Heart left ventricle (tissue), 16 donors: ENCODE data around the gene DCAF6. TPM values are rescaled to one million over a fixed set of nuclear protein-coding genes. Genes with fewer than 3 reads are reported as not detected.

Source experiments
- ATAC-seq, 4 donors: fragments of 200-7000 bp; cut with Tn5 transposase; one replicate each; pipeline ENCODE4 v1.9.1; 2020 to 2022; ENCODE audit warnings: moderate library complexity in 4 of 4, mild to moderate bottlenecking in 3 of 4, moderate number of reproducible peaks in 1 of 4
- DNase-seq, 5 donors: peaks; one replicate each; pipeline ENCODE4 v3.0.0-alpha.2; 2020
- H3K27ac ChIP-seq, 12 donors: fragments of 200-600 bp; sonication (generic) in 4 of 12; one replicate each; pipeline versions ENCODE4 v1.5.0 to v1.8.0; 2016 to 2022; ENCODE audit warnings: mild to moderate bottlenecking in 2 of 12
- H3K27me3 ChIP-seq, 9 donors: fragments of 200-600 bp; sonication (generic) in 2 of 9; one replicate each; pipeline versions ENCODE4 v1.5.1 to v1.8.0; 2016 to 2022; ENCODE audit warnings: mild to moderate bottlenecking in 3 of 9
- H3K36me3 ChIP-seq, 9 donors: fragments of 200-600 bp; sonication (generic) in 2 of 9; one replicate each; pipeline versions ENCODE4 v1.5.0 to v1.8.0; 2018 to 2022; ENCODE audit warnings: mild to moderate bottlenecking in 2 of 9
- H3K4me1 ChIP-seq, 12 donors: fragments of 200-600 bp; sonication (generic) in 4 of 12; one replicate each; pipeline versions ENCODE4 v1.5.0 to v1.8.0; 2016 to 2022; ENCODE audit warnings: mild to moderate bottlenecking in 3 of 12
- H3K4me3 ChIP-seq, 12 donors: fragments of 200-600 bp; sonication (generic) in 4 of 12; one replicate each; pipeline versions ENCODE4 v1.5.0 to v1.8.0; 2017 to 2022; ENCODE audit warnings: mild to moderate bottlenecking in 9 of 12, moderate library complexity in 4 of 12
- H3K9me3 ChIP-seq, 12 donors: fragments of 200-600 bp; sonication (generic) in 4 of 12; one replicate each; pipeline versions ENCODE4 v1.5.0 to v1.8.0; 2016 to 2022; ENCODE audit warnings: mild to moderate bottlenecking in 1 of 12
- CTCF ChIP-seq, 12 donors: fragments of 200-600 bp; sonication (generic) in 4 of 12; IDR thresholded peaks; one replicate each; pipeline versions ENCODE4 v1.5.0 to v1.8.0; 2018 to 2022; ENCODE audit warnings: antibody characterized with exemption in 12 of 12, mild to moderate bottlenecking in 5 of 12
- POLR2A ChIP-seq, 2 donors: fragments of 450-650 bp; IDR thresholded peaks; one replicate each; pipeline ENCODE4 v1.6.1; 2017; ENCODE audit warnings: antibody characterized with exemption in 2 of 2, mild to moderate bottlenecking in 2 of 2, moderate library complexity in 2 of 2
- WGBS, 4 donors: extraction: QIAGEN DNeasy Blood & Tissue Kit in 2 of 4; methylation state at CpG; one replicate each; pipeline versions ENCODE4 v1.1.5 to v1.1.7; 2013 to 2018; 5-methylcytosine and 5-hydroxymethylcytosine counted together
- intact Hi-C, 10 donors: fragments of 100-400 bp; cut with DNase I; formaldehyde crosslinking; loops; one replicate each; pipeline versions ENCODE4 v1.11.1 to v1.14.2; 2022
- polyA plus RNA-seq, 2 donors: library from polyadenylated mRNA; stranded (reverse); fragments of 200-250 nt; gene quantifications; one replicate each; pipeline ENCODE4 v1.2.3, GENCODE V29; 2013
- total RNA-seq, 9 donors: library from RNA; depleted of rRNA in 2 of 9; stranded (reverse); fragments of >200 nt in 2 of 9; fragmentation: NEBNext Ultra II Directional in 3 of 9; extraction: Animal tissue kit (Norgen Biotek cat#: 25700) in 3 of 9; gene quantifications; one replicate each; pipeline versions ENCODE4 v1.1.0 to v1.2.4, GENCODE V29; 2016 to 2023
- donor health status: ischemic (EF 13 %, LVEDD 7.1; RV severe dilation, severe dysfunction).
- donor health status: healthy with polysubstance abuse.
- donor health status: DM: no; HTN: yes; CAD: no.
- donor health status: DM: no; HTN: no; CAD: no.
- donor health status: ischemic (EF 25% LVEDD 6.9; RV normal size, moderate dysfunction).
- donor health status: ischemic (EF 25% LVEDD 5.7; RV mildly dilated, moderate dysfunction).
- donor health status: healthy.
- donor health status: DM: yes; HTN: yes; CAD: no.
- donor health status: ischemic (EF 35%, LVEDD 5.7; RV mildly dilated, moderate dysfunction).
- donor health status: nonischemic (EF 11% LVEDD 7.7; RV severe dilation, severe dysfunction).
- donor health status: DM: yes; HTN: yes; CAD: no.
- donor health status: PGD.
- donor health status: ischemic (EF 29% LVEDD 5.4; RV normal size, mild dysfunction).
- donor health status: nonischemic (EF 23%, LVEDD 6.1; RV moderate dilation, normal function).

DCAF6 gene
- total and polyA plus RNA-seq, 11 donors, result 66.9 to 245 (median 180) TPM

GRCh38 chr1:168085401-168085872, 149.0 kb downstream of the DCAF6 start:
- Histone ChIP-seq H3K9me3 (no peaks in the 10 kb centered on the region), H3K27me3 (no peaks in the 10 kb centered on the region), H3K4me3 (peak overlapping the region in 2 of 12 donors; percentile 7 to 25), H3K4me1 (peaks cover 0 to 46% (median 27%) of the 10 kb centered on the region in 12 donors), H3K27ac (peak overlapping the region; percentile 1 to 71 (median 47)), H3K36me3 (peaks cover 0 to 13% (median 0%) of the 10 kb centered on the region in 9 donors)
- DNase-seq (peak; percentile 55 to 84 (median 70)), ATAC-seq (peak; percentile 39 to 54 (median 43))
- intact Hi-C loops, result loop anchor here in 8 of 10 donors (5.0 to 10.0 kb wide), 6 partner anchors 52 to 371 kb away; partner anchors contain the start of genes DCAF6 (in 2 of the 8), GPR161 (in 2 of the 8), MPC2 (in 2 of the 8) and MPZL1 (in 2 of the 8)
- TF ChIP-seq CTCF (IDR thresholded peaks at IDR 0.05) (no peak), POLR2A (IDR thresholded peaks at IDR 0.05) (no peak)
- WGBS, 4 donors, result 68 to 78% (median 74%) methylated on average over 10 to 16 of the region's 16 CpGs

DNA sequence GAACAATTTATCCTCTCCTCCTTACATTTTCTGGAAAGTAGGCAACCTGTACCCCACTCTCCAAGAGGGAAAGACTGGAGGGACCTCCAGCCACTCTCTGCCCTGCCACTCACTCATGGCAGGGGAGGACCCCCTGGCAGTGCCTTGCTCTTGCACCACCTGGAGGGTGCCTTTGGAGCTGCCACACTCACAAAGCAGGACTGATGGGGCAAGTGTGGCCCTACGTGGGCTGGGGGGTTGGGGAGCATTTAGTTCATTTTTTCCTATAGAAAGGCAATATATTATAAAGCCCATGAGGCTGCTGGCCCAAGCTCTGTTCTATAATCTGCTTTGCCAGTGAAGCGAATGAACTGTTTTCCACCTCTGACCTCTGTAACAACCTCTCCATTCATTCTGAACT, 150.0 kb downstream of the DCAF6 start:
- Histone ChIP-seq H3K4me1 (peaks cover 0 to 38% (median 22%) of the 10 kb centered on the region in 12 donors), H3K4me3 (no peak overlapping the region), H3K36me3 (peaks cover 0 to 13% (median 0%) of the 10 kb centered on the region in 9 donors), H3K9me3 (no peaks in the 10 kb centered on the region), H3K27me3 (no peaks in the 10 kb centered on the region), H3K27ac (peak overlapping the region in 6 of 12 donors; percentile 21 to 58 (median 40))
- no peak for ATAC-seq
- intact Hi-C loops, result loop anchor here in 8 of 10 donors (5.0 to 10.0 kb wide), 6 partner anchors 51 to 372 kb away; partner anchors contain the start of genes DCAF6 (in 2 of the 8), GPR161 (in 2 of the 8), MPC2 (in 2 of the 8) and MPZL1 (in 2 of the 8)
- WGBS, 4 donors, result 80 to 81% (median 81%) methylated on average over 2 of the region's 2 CpGs
- no peak for TF ChIP-seq CTCF (IDR thresholded peaks at IDR 0.05)
- no peak for TF ChIP-seq POLR2A (IDR thresholded peaks at IDR 0.05)
- DNase-seq, result no peak

- no peak overlapping the region for H3K4me3 ChIP-seq
- intact Hi-C loops, result loop anchor here in 8 of 10 donors (5.0 to 10.0 kb wide), 6 partner anchors 50 to 373 kb away; partner anchors contain the start of genes DCAF6 (in 2 of the 8), GPR161 (in 2 of the 8), MPC2 (in 2 of the 8) and MPZL1 (in 2 of the 8)
- H3K27me3 ChIP-seq, result no peaks in the 10 kb centered on the region
- WGBS, 4 donors, result 67 to 82% (median 77%) methylated on average over 10 of the region's 10 CpGs
- ATAC-seq, result no peak
- no peak for TF ChIP-seq CTCF (IDR thresholded peaks at IDR 0.05)
- no peak for TF ChIP-seq POLR2A (IDR thresholded peaks at IDR 0.05)
- no peak overlapping the region for H3K27ac ChIP-seq
- no peak for DNase-seq
- H3K36me3 ChIP-seq, result peaks cover 0 to 13% (median 0%) of the 10 kb centered on the region in 9 donors
- H3K4me1 ChIP-seq, result peaks cover 0 to 31% (median 15%) of the 10 kb centered on the region in 12 donors
- H3K9me3 ChIP-seq, result no peaks in the 10 kb centered on the region
These were observed 151.2 kb downstream of the DCAF6 start for GRCh38 chr1:168087696-168088095.

DNA sequence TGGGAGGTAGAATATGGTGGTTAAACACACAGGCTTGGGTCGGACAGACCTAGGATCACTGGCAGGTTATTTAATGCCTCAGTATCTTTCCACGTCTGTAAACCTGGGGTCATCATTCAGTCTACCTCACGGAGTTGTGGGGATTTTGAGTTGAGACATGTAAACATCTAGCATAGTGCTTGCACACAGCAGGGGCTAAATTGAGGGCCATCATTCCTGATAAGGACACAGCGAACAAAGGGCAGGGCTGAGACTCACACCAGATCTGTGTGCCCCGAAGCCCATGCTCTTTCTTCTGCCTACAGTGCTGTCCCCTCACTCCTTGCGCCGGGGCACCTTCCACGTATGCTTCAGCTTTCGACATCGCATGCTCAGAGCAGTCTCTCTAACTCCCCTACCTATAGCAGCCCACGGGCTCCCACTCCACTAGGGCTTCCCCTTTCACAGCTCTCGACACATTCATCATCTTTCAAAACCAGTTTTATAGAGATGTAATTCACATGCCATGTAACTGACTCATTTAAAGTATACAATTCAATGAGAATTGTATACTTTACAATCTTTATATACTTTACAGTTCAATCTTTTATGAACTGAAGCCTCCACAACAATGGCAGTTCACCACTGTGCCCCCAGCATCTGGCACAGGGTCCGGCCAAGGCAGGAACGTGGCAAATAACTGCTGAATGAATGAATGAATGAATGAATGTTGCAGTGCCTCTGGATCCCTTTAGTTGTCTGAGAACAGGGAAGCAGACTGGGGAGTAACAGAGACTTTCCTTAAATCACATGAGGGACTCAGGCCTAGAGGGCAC, 152.2 kb downstream of the DCAF6 start:
- DNase-seq (no peak), ATAC-seq (no peak)
- Histone ChIP-seq H3K9me3 (no peaks in the 10 kb centered on the region), H3K36me3 (peaks cover 0 to 13% (median 0%) of the 10 kb centered on the region in 9 donors), H3K27ac (no peak overlapping the region), H3K4me1 (peaks cover 0 to 28% (median 15%) of the 10 kb centered on the region in 12 donors), H3K27me3 (no peaks in the 10 kb centered on the region), H3K4me3 (no peak overlapping the region)
- intact Hi-C loops, result loop anchor here in 8 of 10 donors (5.0 to 10.0 kb wide), 6 partner anchors 49 to 374 kb away; partner anchors contain the start of genes DCAF6 (in 2 of the 8), GPR161 (in 2 of the 8), MPC2 (in 2 of the 8) and MPZL1 (in 2 of the 8)
- WGBS, 4 donors, result 95 to 96% (median 96%) methylated on average over 14 of the region's 14 CpGs
- TF ChIP-seq CTCF (IDR thresholded peaks at IDR 0.05) (no peak), POLR2A (IDR thresholded peaks at IDR 0.05) (no peak)
